HepG2 (cell line): ENCODE measurements around the gene MARCHF6. TPM values are rescaled to one million over a fixed set of nuclear protein-coding genes. Genes with fewer than 3 reads are reported as not detected.

Experiments used
- ATAC-seq: fragments of 200-7000 bp; cut with Tn5 transposase; 3 replicates; pipeline ENCODE4 v1.9.1; 2020; ENCODE audit warnings: mild to moderate bottlenecking, moderate library complexity
- BruUV-seq: library from RNA; stranded (reverse); fragments of 400-500 nt; replicated peaks from 2 replicates; lab custom pipeline; 2021; lab: Mats Ljungman, UMichigan
- CTCF ChIA-PET: fragments of 300-600 bp; formaldehyde crosslinking; extraction: SDS; loops from one replicate; lab custom pipeline; 2021; ENCODE audit warnings: low total read pairs, inconsistent platforms, low intra/inter-chr PET ratio; lab: Yijun Ruan, JAX
- POLR2A ChIA-PET: fragments of 350-600 bp; sonication (Branson Sonifier 250); formaldehyde crosslinking; loops from one replicate; lab custom pipeline; 2020; ENCODE audit warnings: antibody characterized with exemption, inconsistent platforms; lab: Yijun Ruan, JAX
- DNase-seq: peaks from one replicate; pipeline ENCODE4 v3.0.0-alpha.2; 2015; ENCODE audit warnings: low spot score
- FAIRE-seq: peaks from 3 replicates; lab custom pipeline; 2011; peaks lifted over from hg19 to GRCh38; lab: Jason Lieb, UNC
- H2AFZ ChIP-seq: one replicate; pipeline ENCODE4 v1.6.1; 2011; ENCODE audit warnings: low read length, inconsistent platforms
- H3K27ac ChIP-seq: fragments of 300-600 bp; 3 replicates; pipeline ENCODE4 v1.8.0; 2011; ENCODE audit warnings: mixed run types, mild to moderate bottlenecking, mixed read lengths, low read length, inconsistent platforms; ENCODE audit not compliant: insufficient read depth; ENCODE audit errors: extremely low read length
- H3K27me3 ChIP-seq, 2 experiments: fragments of 200-600 bp in 1 of 2; 2 replicates in 1 of 2; 3 replicates in 1 of 2; pipeline versions ENCODE4 v1.6.0 to v1.8.0; 2011; ENCODE audit warnings: low read length in 2 of 2, mild to moderate bottlenecking in 2 of 2, moderate library complexity in 2 of 2, inconsistent platforms in 1 of 2; ENCODE audit not compliant: insufficient read depth in 2 of 2, control insufficient read depth in 1 of 2
- H3K36me3 ChIP-seq, 2 experiments: fragments of 200-600 bp in 1 of 2; replicated peaks in 1 of 2; 2 replicates in 1 of 2; 3 replicates in 1 of 2; pipeline versions ENCODE4 v1.5.1 to v1.8.0; 2011; ENCODE audit warnings: low read length in 2 of 2, inconsistent platforms in 1 of 2; ENCODE audit not compliant: insufficient read depth in 2 of 2, control insufficient read depth in 1 of 2
- H3K4me1 ChIP-seq: 2 replicates; pipeline ENCODE4 v1.5.1; 2012; ENCODE audit warnings: low read length, inconsistent platforms; ENCODE audit not compliant: insufficient read depth
- H3K4me2 ChIP-seq: 2 replicates; pipeline ENCODE4 v1.6.0; 2011; ENCODE audit warnings: low read depth, low read length, inconsistent platforms
- H3K4me3 ChIP-seq, 3 experiments: fragments of 200-600 bp in 1 of 3; sonication (generic), shearing (Covaris generic) in 1 of 3; replicated peaks in 1 of 3; 2 replicates each; pipeline ENCODE4 v1.5.1; 2011 to 2016; ENCODE audit warnings: low read length in 3 of 3, inconsistent platforms in 2 of 3, low read depth in 2 of 3, mild to moderate bottlenecking in 2 of 3, control low read depth in 1 of 3, mixed read lengths in 1 of 3; ENCODE audit not compliant: insufficient read depth in 1 of 3
- H3K79me2 ChIP-seq: one replicate; pipeline ENCODE4 v1.6.1; 2011; ENCODE audit warnings: low read length, inconsistent platforms; ENCODE audit not compliant: insufficient read depth
- H3K9ac ChIP-seq: 2 replicates; pipeline ENCODE4 v1.6.0; 2011; ENCODE audit warnings: mild to moderate bottlenecking, low read depth, low read length, inconsistent platforms; ENCODE audit not compliant: insufficient read depth
- H3K9me3 ChIP-seq: 2 replicates; pipeline ENCODE4 v1.5.1; 2012; ENCODE audit warnings: mild to moderate bottlenecking, low read length
- H4K20me1 ChIP-seq: 2 replicates; pipeline ENCODE4 v1.6.0; 2011; ENCODE audit warnings: inconsistent platforms, mild to moderate bottlenecking, low read length, moderate library complexity; ENCODE audit not compliant: insufficient read depth
- AGO1 ChIP-seq: fragments of 200-400 bp; formaldehyde crosslinking; IDR thresholded peaks from 2 replicates; pipeline ENCODE4 v1.6.1; 2017; ENCODE audit warnings: mild to moderate bottlenecking, low read depth, low read length, moderate library complexity; ENCODE audit not compliant: poor library complexity, severe bottlenecking
- DDIT3 ChIP-seq: sonication (generic); formaldehyde crosslinking; IDR thresholded peaks from 2 replicates; pipeline ENCODE4 v1.4.0; 2020; ENCODE audit warnings: mild to moderate bottlenecking, missing genetic modification reagents
- HMGA1 ChIP-seq: sonication (generic); formaldehyde crosslinking; conservative IDR thresholded peaks from 2 replicates; pipeline ENCODE4 v1.4.0; 2020; ENCODE audit warnings: missing genetic modification reagents
- MTERF4 ChIP-seq: sonication (generic); formaldehyde crosslinking; IDR thresholded peaks from 2 replicates; pipeline ENCODE4 v1.8.0; 2023; ENCODE audit warnings: mild to moderate bottlenecking, missing genetic modification reagents
- RELA ChIP-seq: sonication (generic); formaldehyde crosslinking; IDR thresholded peaks from 2 replicates; pipeline ENCODE4 v1.4.0; 2020; ENCODE audit warnings: missing genetic modification reagents
- RFX5 ChIP-seq: IDR thresholded peaks from 2 replicates; pipeline ENCODE4 v1.6.1; 2011; ENCODE audit warnings: low read depth, low read length, improper control_type of control experiment
- RXRA ChIP-seq: sonication (generic); formaldehyde crosslinking; IDR thresholded peaks from 2 replicates; pipeline ENCODE4 v1.5.1; 2020; ENCODE audit warnings: missing genetic modification reagents
- SAP130 ChIP-seq: IDR thresholded peaks from 2 replicates; pipeline ENCODE4 v1.6.1; 2016; ENCODE audit warnings: low read depth
- SCMH1 ChIP-seq: sonication (generic); formaldehyde crosslinking; IDR thresholded peaks from 2 replicates; pipeline ENCODE4 v1.9.0; 2021; ENCODE audit warnings: missing genetic modification reagents, mild to moderate bottlenecking, borderline replicate concordance
- SOX6 ChIP-seq, 2 experiments: fragments of 450-650 bp in 1 of 2; sonication (generic) in 1 of 2; formaldehyde crosslinking in 1 of 2; IDR thresholded peaks; 2 replicates each; pipeline versions ENCODE4 v1.4.0 to v1.6.1; 2017 to 2020; ENCODE audit warnings: antibody characterized with exemption in 1 of 2, mild to moderate bottlenecking in 1 of 2, missing genetic modification reagents in 1 of 2
- SRY ChIP-seq: sonication (generic); formaldehyde crosslinking; IDR thresholded peaks from 2 replicates; pipeline ENCODE4 v1.8.0; 2022; ENCODE audit warnings: mild to moderate bottlenecking, missing genetic modification reagents
- ZBTB33 ChIP-seq: sonication (generic); formaldehyde crosslinking; IDR thresholded peaks from 2 replicates; pipeline ENCODE4 v1.4.0; 2020; ENCODE audit warnings: missing genetic modification reagents
- ZNF350 ChIP-seq: sonication (generic); formaldehyde crosslinking; IDR thresholded peaks from 2 replicates; pipeline ENCODE4 v1.4.0; 2020; ENCODE audit warnings: mild to moderate bottlenecking, low read depth, missing genetic modification reagents, borderline replicate concordance
- ZNF543 ChIP-seq: sonication (generic); formaldehyde crosslinking; IDR thresholded peaks from 2 replicates; pipeline ENCODE4 v1.4.0; 2020; ENCODE audit warnings: mild to moderate bottlenecking, missing genetic modification reagents
- ZNF558 ChIP-seq: sonication (generic); formaldehyde crosslinking; IDR thresholded peaks from 2 replicates; pipeline ENCODE4 v1.9.0; 2022; ENCODE audit warnings: mild to moderate bottlenecking, missing genetic modification reagents, borderline replicate concordance
- ZNF652 ChIP-seq: IDR thresholded peaks from 2 replicates; pipeline ENCODE4 v1.6.1; 2016; ENCODE audit warnings: low read depth, borderline replicate concordance
- ZNF841 ChIP-seq: sonication (generic); formaldehyde crosslinking; IDR thresholded peaks from 2 replicates; pipeline ENCODE4 v1.8.1; 2023; ENCODE audit warnings: missing genetic modification reagents, borderline replicate concordance
- ZUFSP ChIP-seq: sonication (generic); formaldehyde crosslinking; IDR thresholded peaks from 2 replicates; pipeline ENCODE4 v1.9.0; 2021; ENCODE audit warnings: missing genetic modification reagents, mild to moderate bottlenecking, borderline replicate concordance
- WGBS: methylation state at CpG from one replicate; pipeline ENCODE4 v1.1.6; 2017; ENCODE audit warnings: low lambda C conversion rate; 5-methylcytosine and 5-hydroxymethylcytosine counted together
- in situ Hi-C: cut with HindIII; loops from 2 replicates; pipeline ENCODE4 v1.10.0; 2017; ENCODE audit warnings: low pct_unique_long_range_greater_than_20kb; ENCODE audit not compliant: extremely low pct_ligation_motif_present
- intact Hi-C: fragments of 100-400 bp; cut with micrococcal nuclease; formaldehyde crosslinking; loops from one replicate; pipeline ENCODE4 v1.10.0; 2022; ENCODE audit not compliant: unreplicated experiment
- polyA plus RNA-seq, 8 experiments: library from polyadenylated mRNA; depleted of rRNA in 3 of 8; stranded (reverse) in 7 of 8; unstranded in 1 of 8; fragments of >200 nt; fragmentation: Illumina TruSeq in 4 of 8; extraction: Trizol in 4 of 8; gene quantifications; 2 replicates each; pipeline versions ENCODE4 v1.2.1 to v1.2.3, GENCODE V29; 2011 to 2016; ENCODE audit warnings: low read depth in 4 of 8, missing spikeins in 1 of 8, mixed read lengths in 1 of 8; ENCODE audit not compliant: insufficient read depth in 1 of 8
- total RNA-seq, 5 experiments: library from RNA; depleted of rRNA; stranded (reverse); fragments of >200 nt; fragmentation: Illumina TruSeq; extraction: Trizol; gene quantifications; 2 replicates each; pipeline ENCODE4 v1.2.3, GENCODE V29; 2016; ENCODE audit warnings: low read depth in 1 of 5
- TF ChIP-seq, protein P1 (sequence below): IDR thresholded peaks from 2 replicates; pipeline ENCODE4 v1.6.1; 2012; ENCODE audit warnings: low read depth, low read length, improper control_type of control experiment

The MARCHF6 gene
- total and polyA plus RNA-seq, 2 of the 13 experiments (the other 11 are each of a cell fraction or from before 2014, with no cell fraction given) = 48.6 to 107 TPM

GRCh38 chr5:10337107-10337506 is 16.4 kb upstream of the MARCHF6 start:
- FAIRE-seq (no peak), ATAC-seq (no peak), DNase-seq (no peak)
- WGBS = 96% methylated on average over 4 of the region's 4 CpGs
- no peaks in the 10 kb centered on the region for H3K9me3 ChIP-seq
- TF ChIP-seq ZNF543 (no peak), RELA (CRISPR knock-in tag) (no peak), SCMH1 (no peak), AGO1 (no peak), DDIT3 (CRISPR knock-in tag) (no peak), ZNF652 (CRISPR knock-in tag) (no peak), RXRA (CRISPR knock-in tag) (no peak), RFX5 (no peak), SAP130 (no peak), SOX6 (IDR thresholded peaks at IDR 0.05) (no peak), SOX6 (CRISPR knock-in tag; IDR thresholded peaks at IDR 0.05) (no peak), ZUFSP (no peak), ZBTB33 (no peak), ZNF558 (CRISPR knock-in tag) (no peak), HMGA1 (CRISPR knock-in tag) (no peak), SRY (CRISPR knock-in tag) (no peak), ZNF350 (CRISPR knock-in tag) (no peak), MTERF4 (CRISPR knock-in tag) (no peak), ZNF841 (CRISPR knock-in tag) (no peak)
- TF ChIP-seq, protein P1, sequence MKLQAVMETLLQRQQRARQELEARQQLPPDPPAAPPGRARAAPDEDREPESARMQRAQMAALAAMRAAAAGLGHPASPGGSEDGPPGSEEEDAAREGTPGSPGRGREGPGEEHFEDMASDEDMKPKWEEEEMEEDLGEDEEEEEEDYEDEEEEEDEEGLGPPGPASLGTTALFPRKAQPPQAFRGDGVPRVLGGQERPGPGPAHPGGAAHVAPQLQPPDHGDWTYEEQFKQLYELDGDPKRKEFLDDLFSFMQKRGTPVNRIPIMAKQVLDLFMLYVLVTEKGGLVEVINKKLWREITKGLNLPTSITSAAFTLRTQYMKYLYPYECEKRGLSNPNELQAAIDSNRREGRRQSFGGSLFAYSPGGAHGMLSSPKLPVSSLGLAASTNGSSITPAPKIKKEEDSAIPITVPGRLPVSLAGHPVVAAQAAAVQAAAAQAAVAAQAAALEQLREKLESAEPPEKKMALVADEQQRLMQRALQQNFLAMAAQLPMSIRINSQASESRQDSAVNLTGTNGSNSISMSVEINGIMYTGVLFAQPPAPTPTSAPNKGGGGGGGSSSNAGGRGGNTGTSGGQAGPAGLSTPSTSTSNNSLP = no peak
- H3K27ac ChIP-seq = no peak overlapping the region
- H3K79me2 ChIP-seq = no peaks in the 10 kb centered on the region
- no peaks in the 10 kb centered on the region for H4K20me1 ChIP-seq
- H3K36me3 ChIP-seq = no peaks in the 10 kb centered on the region
- intact Hi-C loops = no loop called here
- H3K4me2 ChIP-seq = no peak overlapping the region
- no peak overlapping the region for H2AFZ ChIP-seq
- no peak overlapping the region for H3K4me3 ChIP-seq
- H3K4me1 ChIP-seq = peaks cover 18% of the 10 kb centered on the region
- BruUV-seq = no TSS peak
- ChIA-PET CTCF (no interaction called here), POLR2A (interaction anchor here (1.3 kb wide), 1 partner anchor 16 kb away, joined by 3 read pairs; the partner anchor contains the start of gene MARCHF6)
- H3K27me3 ChIP-seq = no peaks in the 10 kb centered on the region
- in situ Hi-C loops = no loop called here
- no peak overlapping the region for H3K9ac ChIP-seq
